ENCODE results near the gene NDFIP2. TPM values are rescaled to one million over a fixed set of nuclear protein-coding genes. Genes with fewer than 3 reads are reported as not detected.

NDFIP2 gene
- polyA plus RNA-seq, 2 of the 4 experiments (the other 2 are of a cell fraction), result 23.2 to 39.9 TPM

DNA sequence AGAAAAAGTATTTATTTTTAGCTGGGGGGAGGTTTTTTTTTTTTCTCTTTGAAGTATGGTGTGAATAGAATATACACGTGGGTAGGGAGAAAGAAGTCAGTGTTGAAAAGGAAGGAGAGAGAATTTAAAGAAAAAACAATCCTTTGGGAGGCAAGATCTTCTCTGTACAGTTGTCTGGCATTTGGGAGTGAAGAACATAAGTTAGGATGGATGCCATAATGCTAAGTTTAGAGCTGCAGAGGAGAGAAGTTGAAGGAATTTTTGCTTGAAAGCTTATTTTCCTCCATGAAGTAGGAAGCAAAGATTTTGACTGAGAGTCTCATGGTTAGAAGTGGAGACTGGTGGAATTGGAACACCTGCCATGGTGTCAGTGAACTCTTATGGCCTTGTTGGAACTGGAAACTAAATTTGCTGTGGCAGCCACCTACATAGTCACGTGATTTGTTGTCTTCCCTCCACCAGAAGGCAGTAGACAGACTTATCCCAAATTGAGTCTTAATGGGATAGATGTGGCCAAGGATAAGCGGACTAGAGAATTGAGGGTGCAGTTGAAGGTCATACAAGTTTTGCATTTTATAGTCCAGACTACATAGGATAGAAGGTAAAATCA, 22.0 kb downstream of the NDFIP2 start:
- FAIRE-seq, result no peak
- Histone ChIP-seq H3K9me3 (no peaks in the 10 kb centered on the region), H3K4me3 (no peak overlapping the region), H3K27ac (no peak overlapping the region), H3K4me2 (no peak overlapping the region), H3K4me1 (no peaks in the 10 kb centered on the region)
- ChIA-PET POLR2A (no interaction called here), CTCF (interaction anchor here (2.0 kb wide), 1 partner anchor 36 kb away, joined by 6 read pairs; no protein-coding TSS in a partner anchor)
- TF ChIP-seq RCOR1 (IDR thresholded peaks at IDR 0.05; ENCODE audit: low read depth, low read length) (no peak), FOXS1 (CRISPR knock-in tag; IDR thresholded peaks at IDR 0.05) (no peak), NFE2L2 (conservative IDR thresholded peaks at IDR 0.05; ENCODE audit: low read length) (no peak), NPAS2 (CRISPR knock-in tag; IDR thresholded peaks at IDR 0.05; ENCODE audit: borderline replicate concordance) (no peak), SREBF2 (IDR thresholded peaks at IDR 0.05) (no peak), JUN (IDR thresholded peaks at IDR 0.05) (no peak), ESRRA (IDR thresholded peaks at IDR 0.05; ENCODE audit: borderline replicate concordance, low read length) (no peak), ZSCAN20 (CRISPR knock-in tag; IDR thresholded peaks at IDR 0.05) (no peak), RFX5 (IDR thresholded peaks at IDR 0.05) (no peak), EHMT2 (IDR thresholded peaks at IDR 0.05; ENCODE audit: low read depth) (no peak), HOXA7 (CRISPR knock-in tag; IDR thresholded peaks at IDR 0.05) (no peak), RARB (CRISPR knock-in tag; IDR thresholded peaks at IDR 0.05) (no peak), RNF2 (IDR thresholded peaks at IDR 0.05; ENCODE audit: borderline replicate concordance, low read depth) (no peak)
- TF ChIP-seq, protein P1, sequence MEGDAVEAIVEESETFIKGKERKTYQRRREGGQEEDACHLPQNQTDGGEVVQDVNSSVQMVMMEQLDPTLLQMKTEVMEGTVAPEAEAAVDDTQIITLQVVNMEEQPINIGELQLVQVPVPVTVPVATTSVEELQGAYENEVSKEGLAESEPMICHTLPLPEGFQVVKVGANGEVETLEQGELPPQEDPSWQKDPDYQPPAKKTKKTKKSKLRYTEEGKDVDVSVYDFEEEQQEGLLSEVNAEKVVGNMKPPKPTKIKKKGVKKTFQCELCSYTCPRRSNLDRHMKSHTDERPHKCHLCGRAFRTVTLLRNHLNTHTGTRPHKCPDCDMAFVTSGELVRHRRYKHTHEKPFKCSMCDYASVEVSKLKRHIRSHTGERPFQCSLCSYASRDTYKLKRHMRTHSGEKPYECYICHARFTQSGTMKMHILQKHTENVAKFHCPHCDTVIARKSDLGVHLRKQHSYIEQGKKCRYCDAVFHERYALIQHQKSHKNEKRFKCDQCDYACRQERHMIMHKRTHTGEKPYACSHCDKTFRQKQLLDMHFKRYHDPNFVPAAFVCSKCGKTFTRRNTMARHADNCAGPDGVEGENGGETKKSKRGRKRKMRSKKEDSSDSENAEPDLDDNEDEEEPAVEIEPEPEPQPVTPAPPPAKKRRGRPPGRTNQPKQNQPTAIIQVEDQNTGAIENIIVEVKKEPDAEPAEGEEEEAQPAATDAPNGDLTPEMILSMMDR (IDR thresholded peaks at IDR 0.05), result no peak
- no peak for DNase-seq (ENCODE audit: low read depth in 1 of 2, low spot score in 1 of 2)
- ATAC-seq, result no peak; a peak in 1 of 6 replicates
- 89% methylated on average over 3 of the region's 3 CpGs for WGBS (ENCODE audit: missing lambda C conversion rate)

DNA sequence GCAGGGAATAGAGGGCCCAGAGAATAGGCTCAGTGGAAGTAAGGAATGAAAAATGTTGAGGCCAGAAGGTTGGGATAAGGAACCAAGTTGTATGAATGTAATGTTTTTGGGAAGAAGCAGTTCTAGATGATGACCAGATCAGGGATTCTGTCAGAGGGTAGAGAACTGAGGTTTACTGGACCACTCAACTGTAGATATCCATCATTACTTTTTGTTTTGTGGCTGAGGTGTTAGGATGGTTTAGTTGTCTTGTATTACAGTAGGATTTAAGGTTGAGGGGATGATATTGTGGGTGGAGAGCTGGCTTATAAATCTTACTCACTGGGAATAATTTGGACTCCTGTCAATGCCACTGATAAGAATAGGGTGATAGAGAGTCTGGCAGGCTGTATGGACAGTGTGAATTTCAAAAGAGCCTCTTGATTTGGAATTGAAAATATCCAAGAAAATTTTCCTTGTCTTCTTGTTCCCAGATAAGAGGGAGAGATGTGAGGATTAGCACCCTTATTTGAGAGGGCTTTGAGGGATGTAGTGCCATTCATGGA, 22.6 kb downstream of the NDFIP2 start:
- ATAC-seq (no peak), FAIRE-seq (no peak), DNase-seq (ENCODE audit: low read depth in 1 of 2, low spot score in 1 of 2) (no peak)
- H3K27ac ChIP-seq, result no peak overlapping the region
- no peak for TF ChIP-seq RAD21 (conservative IDR thresholded peaks at IDR 0.05 in 1 of 2, IDR thresholded peaks at IDR 0.05 in 1 of 2)
- no peak overlapping the region for H3K4me2 ChIP-seq
- no peaks in the 10 kb centered on the region for H3K4me1 ChIP-seq
- ChIA-PET CTCF (no interaction called here), POLR2A (no interaction called here)
- H3K9me3 ChIP-seq, result no peaks in the 10 kb centered on the region
- no peak overlapping the region for H3K4me3 ChIP-seq

DNA sequence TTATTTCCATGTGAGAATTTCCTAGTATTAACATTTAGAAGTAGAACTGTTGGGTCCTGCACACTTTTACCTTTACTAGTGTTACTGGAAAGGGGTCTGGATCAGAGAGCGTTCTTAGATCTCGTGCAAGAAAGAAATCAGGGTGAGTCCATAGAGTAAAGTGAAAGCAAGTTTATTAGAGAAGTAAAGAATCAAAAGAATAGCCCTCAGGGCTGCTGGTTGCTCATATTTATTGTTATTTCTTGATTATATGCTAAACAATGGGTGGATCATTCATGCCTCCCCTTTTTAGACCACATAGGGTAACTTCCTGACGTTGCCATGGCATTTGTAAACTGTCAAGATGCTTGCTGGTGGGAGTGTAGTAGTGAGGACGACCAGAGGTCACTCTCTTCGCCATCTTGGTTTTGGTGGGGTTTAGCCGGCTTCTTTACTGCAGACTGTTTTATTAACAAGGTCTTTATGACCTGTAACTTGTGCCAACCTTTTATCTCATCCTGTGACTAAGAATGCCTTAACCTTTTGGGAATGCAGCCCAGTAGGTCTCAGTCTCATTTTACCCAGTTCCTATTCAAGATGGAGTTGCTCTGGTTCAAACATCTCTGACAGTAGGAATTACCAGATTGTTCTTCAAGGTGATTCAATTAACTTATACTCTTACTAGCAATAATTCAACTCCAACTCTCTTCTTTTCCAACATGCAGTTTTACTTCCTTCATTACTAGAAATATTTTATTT, 27.4 kb downstream of the NDFIP2 start:
- H3K4me3 ChIP-seq, result no peak overlapping the region
- no peaks in the 10 kb centered on the region for H3K9me3 ChIP-seq
- DNase-seq (ENCODE audit: low read depth in 1 of 2, low spot score in 1 of 2), result no peak
- 90% methylated on average over 6 of the region's 6 CpGs for WGBS (ENCODE audit: missing lambda C conversion rate)
- ATAC-seq, result no peak
- no peak for TF ChIP-seq KDM1A (IDR thresholded peaks at IDR 0.05; ENCODE audit: low read depth)
- no peak for TF ChIP-seq NR3C1 (IDR thresholded peaks at IDR 0.05)
- TF ChIP-seq EP300 (IDR thresholded peaks at IDR 0.05), result no peak
- TF ChIP-seq PHF8 (IDR thresholded peaks at IDR 0.05; ENCODE audit: borderline replicate concordance, low read depth), result no peak
- no peak for TF ChIP-seq FOSB (CRISPR knock-in tag; IDR thresholded peaks at IDR 0.05)
- TF ChIP-seq, protein P2, sequence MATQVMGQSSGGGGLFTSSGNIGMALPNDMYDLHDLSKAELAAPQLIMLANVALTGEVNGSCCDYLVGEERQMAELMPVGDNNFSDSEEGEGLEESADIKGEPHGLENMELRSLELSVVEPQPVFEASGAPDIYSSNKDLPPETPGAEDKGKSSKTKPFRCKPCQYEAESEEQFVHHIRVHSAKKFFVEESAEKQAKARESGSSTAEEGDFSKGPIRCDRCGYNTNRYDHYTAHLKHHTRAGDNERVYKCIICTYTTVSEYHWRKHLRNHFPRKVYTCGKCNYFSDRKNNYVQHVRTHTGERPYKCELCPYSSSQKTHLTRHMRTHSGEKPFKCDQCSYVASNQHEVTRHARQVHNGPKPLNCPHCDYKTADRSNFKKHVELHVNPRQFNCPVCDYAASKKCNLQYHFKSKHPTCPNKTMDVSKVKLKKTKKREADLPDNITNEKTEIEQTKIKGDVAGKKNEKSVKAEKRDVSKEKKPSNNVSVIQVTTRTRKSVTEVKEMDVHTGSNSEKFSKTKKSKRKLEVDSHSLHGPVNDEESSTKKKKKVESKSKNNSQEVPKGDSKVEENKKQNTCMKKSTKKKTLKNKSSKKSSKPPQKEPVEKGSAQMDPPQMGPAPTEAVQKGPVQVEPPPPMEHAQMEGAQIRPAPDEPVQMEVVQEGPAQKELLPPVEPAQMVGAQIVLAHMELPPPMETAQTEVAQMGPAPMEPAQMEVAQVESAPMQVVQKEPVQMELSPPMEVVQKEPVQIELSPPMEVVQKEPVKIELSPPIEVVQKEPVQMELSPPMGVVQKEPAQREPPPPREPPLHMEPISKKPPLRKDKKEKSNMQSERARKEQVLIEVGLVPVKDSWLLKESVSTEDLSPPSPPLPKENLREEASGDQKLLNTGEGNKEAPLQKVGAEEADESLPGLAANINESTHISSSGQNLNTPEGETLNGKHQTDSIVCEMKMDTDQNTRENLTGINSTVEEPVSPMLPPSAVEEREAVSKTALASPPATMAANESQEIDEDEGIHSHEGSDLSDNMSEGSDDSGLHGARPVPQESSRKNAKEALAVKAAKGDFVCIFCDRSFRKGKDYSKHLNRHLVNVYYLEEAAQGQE (IDR thresholded peaks at IDR 0.05), result no peak
- FAIRE-seq, result no peak
- no peaks in the 10 kb centered on the region for H3K4me1 ChIP-seq
- H3K27ac ChIP-seq, result no peak overlapping the region
- no peak overlapping the region for H3K4me2 ChIP-seq
- ChIA-PET POLR2A (no interaction called here), CTCF (no interaction called here)

Measured in A549 (cell line).